ENCODE measurements around the gene FICD.

FICD gene

DNA sequence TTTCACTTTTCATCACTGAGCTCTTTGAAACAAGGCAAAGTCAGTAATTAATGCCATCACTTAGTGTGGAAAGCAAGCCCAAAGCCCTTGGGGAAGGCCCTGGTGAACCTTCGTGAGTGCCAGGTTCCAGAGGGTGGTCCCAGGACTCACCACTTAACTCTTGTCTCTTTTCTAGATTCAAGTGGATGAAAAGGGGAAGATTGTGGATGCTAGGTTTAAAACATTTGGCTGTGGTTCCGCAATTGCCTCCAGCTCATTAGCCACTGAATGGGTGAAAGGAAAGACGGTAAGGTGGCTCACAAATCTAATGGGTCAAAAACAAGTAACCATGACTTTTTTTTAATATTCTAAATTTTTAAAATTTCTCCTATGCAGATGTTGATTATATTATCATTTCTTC lies 50.1 kb downstream of the FICD start:
- Histone ChIP-seq H2AFZ (ENCODE audit: low read length, unreplicated experiment) (no peak overlapping the region), H3K36me3 (ENCODE audit: insufficient read depth, low read length) (peaks cover 16% of the 10 kb centered on the region), H3K27ac (ENCODE audit: low read depth, low read length) (peak overlapping the region; percentile 24; the same call in 1 of the 2 replicates), H3K4me1 (ENCODE audit: control insufficient read depth, insufficient read depth, low read length, unreplicated experiment) (peaks cover 40% of the 10 kb centered on the region), H3K27me3 (ENCODE audit: insufficient read depth, low read length) (no peaks in the 10 kb centered on the region), H3K79me2 (ENCODE audit: control insufficient read depth, insufficient read depth, low read length, unreplicated experiment) (peaks cover 30% of the 10 kb centered on the region), H3K4me3 (ENCODE audit: low read depth, low read length) (no peak overlapping the region)

DNA sequence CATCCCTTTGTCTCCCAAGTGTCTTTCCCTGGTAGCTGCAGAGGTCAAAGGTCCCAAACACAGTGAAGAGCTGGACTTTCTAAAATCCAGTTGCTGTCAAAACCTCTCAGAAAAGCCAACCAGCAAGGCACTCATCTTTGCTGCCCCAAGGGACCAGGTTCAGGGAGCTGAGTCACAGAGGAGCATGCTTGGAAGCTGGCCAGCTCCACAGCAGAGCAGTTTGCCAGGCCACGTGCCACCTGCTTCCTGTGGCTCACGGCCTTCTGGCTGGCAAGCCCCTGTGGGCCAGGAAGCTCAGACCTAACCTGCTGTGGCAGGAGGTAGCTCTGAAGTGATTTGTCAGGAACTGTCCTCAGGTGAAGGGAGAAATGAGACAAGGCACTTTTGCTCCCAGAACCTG lies 50.9 kb downstream of the FICD start:
- Histone ChIP-seq H3K27me3 (ENCODE audit: insufficient read depth, low read length) (no peaks in the 10 kb centered on the region), H3K36me3 (ENCODE audit: insufficient read depth, low read length) (peaks cover 16% of the 10 kb centered on the region), H3K4me1 (ENCODE audit: control insufficient read depth, insufficient read depth, low read length, unreplicated experiment) (peaks cover 40% of the 10 kb centered on the region), H2AFZ (ENCODE audit: low read length, unreplicated experiment) (no peak overlapping the region), H3K4me3 (ENCODE audit: low read depth, low read length) (no peak overlapping the region), H3K27ac (ENCODE audit: low read depth, low read length) (peak overlapping the region; percentile 49; the same call in 1 of the 2 replicates), H3K79me2 (ENCODE audit: control insufficient read depth, insufficient read depth, low read length, unreplicated experiment) (peaks cover 22% of the 10 kb centered on the region)

DNA sequence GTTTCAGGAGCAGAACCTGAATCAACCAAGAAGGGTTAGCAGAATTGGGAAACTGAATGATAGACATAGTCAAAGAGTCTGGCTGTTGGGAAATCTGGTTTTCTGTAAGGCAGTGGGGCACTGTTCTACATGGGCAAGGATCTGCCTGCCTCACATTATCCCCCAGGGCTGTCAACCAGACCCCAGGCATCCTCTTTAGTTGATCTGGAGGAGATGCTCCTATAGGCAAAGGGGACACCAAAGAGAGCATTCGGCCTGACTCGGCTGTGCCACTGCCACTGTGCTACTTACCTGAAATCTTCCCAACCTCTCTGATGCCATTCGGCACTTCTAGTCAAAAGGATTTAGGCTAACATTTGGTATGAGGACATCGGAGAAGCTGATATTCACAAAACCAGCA lies 51.4 kb downstream of the FICD start:
- peaks cover 22% of the 10 kb centered on the region for H3K79me2 ChIP-seq (ENCODE audit: control insufficient read depth, insufficient read depth, low read length, unreplicated experiment)
- no peak overlapping the region for H3K4me3 ChIP-seq (ENCODE audit: low read depth, low read length)
- H2AFZ ChIP-seq (ENCODE audit: low read length, unreplicated experiment): no peak overlapping the region
- H3K27ac ChIP-seq (ENCODE audit: low read depth, low read length): peak overlapping the region; percentile 49; the same call in 1 of the 2 replicates
- peaks cover 40% of the 10 kb centered on the region for H3K4me1 ChIP-seq (ENCODE audit: control insufficient read depth, insufficient read depth, low read length, unreplicated experiment)
- H3K36me3 ChIP-seq (ENCODE audit: insufficient read depth, low read length): peaks cover 16% of the 10 kb centered on the region
- no peaks in the 10 kb centered on the region for H3K27me3 ChIP-seq (ENCODE audit: insufficient read depth, low read length)

DNA sequence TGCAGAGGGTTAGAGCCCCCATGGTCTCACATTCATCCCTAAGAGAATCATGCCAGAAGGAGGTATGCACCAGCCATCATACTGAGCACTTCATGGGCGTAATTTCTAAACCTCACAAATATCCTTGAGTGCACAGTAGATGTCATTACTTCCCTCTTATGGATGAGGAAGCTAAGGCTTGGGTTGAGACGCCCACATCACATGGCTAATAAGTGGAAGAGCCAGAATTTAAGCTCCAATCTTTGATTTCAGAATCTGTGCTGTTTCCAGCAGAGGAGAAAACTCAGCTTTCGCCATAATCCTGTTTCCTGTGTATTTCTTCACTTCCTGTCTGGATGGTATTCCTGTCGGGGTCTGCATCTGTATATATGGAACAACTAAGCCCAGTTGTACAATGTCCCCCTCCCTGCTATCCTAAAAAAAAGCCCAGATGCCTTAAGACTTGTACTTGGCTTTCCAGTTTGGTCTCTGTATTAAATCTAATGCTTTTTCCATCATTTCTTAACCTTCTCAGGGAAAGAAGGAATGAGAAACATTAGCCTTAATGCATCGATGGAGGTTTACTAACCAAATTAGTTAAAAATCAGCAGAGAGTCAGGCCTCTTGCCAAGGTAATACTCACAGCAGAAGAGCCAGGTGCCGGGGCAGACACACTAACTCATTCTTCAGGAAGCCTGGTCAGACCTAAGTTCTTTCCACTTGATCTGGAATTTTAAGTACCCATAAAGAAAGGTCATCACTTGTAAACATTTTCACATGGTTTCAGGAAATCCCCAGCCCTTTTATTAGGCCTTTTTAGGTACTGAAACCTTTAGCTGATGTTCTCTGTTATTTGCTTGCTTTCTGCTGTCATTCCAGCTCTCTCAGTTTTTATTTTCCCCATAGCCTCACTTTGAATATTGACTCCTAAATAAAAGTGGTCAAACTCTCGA lies 52.6 kb downstream of the FICD start:
- Histone ChIP-seq H3K79me2 (ENCODE audit: control insufficient read depth, insufficient read depth, low read length, unreplicated experiment) (peaks cover 20% of the 10 kb centered on the region), H3K36me3 (ENCODE audit: insufficient read depth, low read length) (peaks cover 16% of the 10 kb centered on the region), H3K4me3 (ENCODE audit: low read depth, low read length) (no peak overlapping the region), H2AFZ (ENCODE audit: low read length, unreplicated experiment) (no peak overlapping the region), H3K4me1 (ENCODE audit: control insufficient read depth, insufficient read depth, low read length, unreplicated experiment) (peaks cover 40% of the 10 kb centered on the region), H3K27me3 (ENCODE audit: insufficient read depth, low read length) (no peaks in the 10 kb centered on the region), H3K27ac (ENCODE audit: low read depth, low read length) (no peak overlapping the region)

DNA sequence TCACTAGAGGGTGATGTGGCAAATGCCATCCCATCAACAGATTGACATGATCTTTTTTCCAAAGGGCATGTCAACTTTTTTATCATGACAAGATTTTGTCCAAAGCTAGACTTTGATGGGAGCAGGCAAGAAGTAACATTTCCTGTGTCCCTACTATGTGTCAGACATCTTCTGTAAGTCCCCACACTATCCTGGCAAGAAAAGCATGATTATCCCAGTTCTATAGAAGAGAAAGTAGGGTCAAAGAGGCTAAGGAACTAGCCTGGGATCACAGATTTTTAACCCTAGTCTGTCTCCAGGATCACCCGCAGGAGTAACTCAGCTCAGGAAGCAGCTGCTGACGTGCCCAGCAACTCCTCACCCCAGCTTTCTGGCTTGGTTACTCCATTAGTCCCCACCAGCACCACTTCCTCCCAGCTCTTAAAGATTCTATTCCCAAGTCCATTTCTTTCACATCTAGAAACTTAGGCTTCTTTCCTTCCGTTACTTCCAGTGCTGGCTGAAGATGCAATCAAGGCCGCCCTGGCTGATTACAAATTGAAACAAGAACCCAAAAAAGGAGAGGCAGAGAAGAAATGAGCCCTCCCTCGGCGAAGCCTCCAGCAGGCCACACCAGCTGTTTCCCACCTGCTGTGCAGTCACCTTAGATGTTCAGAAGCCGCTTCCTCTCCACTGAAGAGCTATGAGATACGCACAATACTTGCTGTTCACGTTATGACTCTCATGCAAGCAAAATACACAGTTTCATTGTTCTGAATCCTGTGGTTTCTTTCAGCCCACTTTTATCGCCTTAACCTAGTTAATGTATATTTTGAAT lies 53.5 kb downstream of the FICD start:
- H3K79me2 ChIP-seq (ENCODE audit: control insufficient read depth, insufficient read depth, low read length, unreplicated experiment): peaks cover 13% of the 10 kb centered on the region
- H2AFZ ChIP-seq (ENCODE audit: low read length, unreplicated experiment): no peak overlapping the region
- no peaks in the 10 kb centered on the region for H3K27me3 ChIP-seq (ENCODE audit: insufficient read depth, low read length)
- peaks cover 16% of the 10 kb centered on the region for H3K36me3 ChIP-seq (ENCODE audit: insufficient read depth, low read length)
- no peak overlapping the region for H3K4me3 ChIP-seq (ENCODE audit: low read depth, low read length)
- H3K27ac ChIP-seq (ENCODE audit: low read depth, low read length): no peak overlapping the region
- peaks cover 40% of the 10 kb centered on the region for H3K4me1 ChIP-seq (ENCODE audit: control insufficient read depth, insufficient read depth, low read length, unreplicated experiment)
